Measurements from ENCODE around the gene C1orf21. TPM values are rescaled to one million over a fixed set of nuclear protein-coding genes. Genes with fewer than 3 reads are reported as not detected.

Gene C1orf21
- total RNA-seq, 4 donors from 2014 or later, result 30.6 to 61.7 (median 43.0) TPM

- H3K4me1 ChIP-seq, result peaks cover 0 to 29% (median 5%) of the 10 kb centered on the region in 4 donors
- no peak for DNase-seq (ENCODE audit: low spot score in 2 of 2)
- 23 to 25% methylated on average over 17 of the region's 17 CpGs for WGBS, 2 donors
- no peaks in the 10 kb centered on the region for H3K36me3 ChIP-seq
- H3K9me3 ChIP-seq, result no peaks in the 10 kb centered on the region
- TF ChIP-seq EP300 (IDR thresholded peaks at IDR 0.05) (no peak), POLR2A (IDR thresholded peaks at IDR 0.05) (no peak)
- TF ChIP-seq, protein P1, sequence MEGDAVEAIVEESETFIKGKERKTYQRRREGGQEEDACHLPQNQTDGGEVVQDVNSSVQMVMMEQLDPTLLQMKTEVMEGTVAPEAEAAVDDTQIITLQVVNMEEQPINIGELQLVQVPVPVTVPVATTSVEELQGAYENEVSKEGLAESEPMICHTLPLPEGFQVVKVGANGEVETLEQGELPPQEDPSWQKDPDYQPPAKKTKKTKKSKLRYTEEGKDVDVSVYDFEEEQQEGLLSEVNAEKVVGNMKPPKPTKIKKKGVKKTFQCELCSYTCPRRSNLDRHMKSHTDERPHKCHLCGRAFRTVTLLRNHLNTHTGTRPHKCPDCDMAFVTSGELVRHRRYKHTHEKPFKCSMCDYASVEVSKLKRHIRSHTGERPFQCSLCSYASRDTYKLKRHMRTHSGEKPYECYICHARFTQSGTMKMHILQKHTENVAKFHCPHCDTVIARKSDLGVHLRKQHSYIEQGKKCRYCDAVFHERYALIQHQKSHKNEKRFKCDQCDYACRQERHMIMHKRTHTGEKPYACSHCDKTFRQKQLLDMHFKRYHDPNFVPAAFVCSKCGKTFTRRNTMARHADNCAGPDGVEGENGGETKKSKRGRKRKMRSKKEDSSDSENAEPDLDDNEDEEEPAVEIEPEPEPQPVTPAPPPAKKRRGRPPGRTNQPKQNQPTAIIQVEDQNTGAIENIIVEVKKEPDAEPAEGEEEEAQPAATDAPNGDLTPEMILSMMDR (IDR thresholded peaks at IDR 0.05), result no peak
- no peaks in the 10 kb centered on the region for H3K27me3 ChIP-seq
- H3K27ac ChIP-seq, result peak overlapping the region; percentile 87 to 93 (median 90)
- peak overlapping the region; percentile 64 to 97 (median 77) for H3K4me3 ChIP-seq
These were observed 941 bp upstream of the C1orf21 start for GRCh38 chr1:184385865-184386311.

- Histone ChIP-seq H3K9me3 (no peaks in the 10 kb centered on the region), H3K27me3 (no peaks in the 10 kb centered on the region), H3K4me1 (peaks cover 0 to 35% (median 5%) of the 10 kb centered on the region in 4 donors), H3K36me3 (no peaks in the 10 kb centered on the region), H3K4me3 (peak overlapping the region; percentile 64 to 97 (median 77)), H3K27ac (peak overlapping the region; percentile 87 to 93 (median 90))
- TF ChIP-seq EP300 (IDR thresholded peaks at IDR 0.05) (peak in 1 of 2 donors; percentile 97), POLR2A (IDR thresholded peaks at IDR 0.05) (no peak)
- 0 to 1% methylated on average over 30 to 38 of the region's 40 CpGs for WGBS, 2 donors
- DNase-seq (ENCODE audit: low spot score in 2 of 2), result peak in 1 of 2 donors; percentile 10
These were observed 243 bp downstream of the C1orf21 start for GRCh38 chr1:184387069-184387475.

- peak in 1 of 2 donors; percentile 22 for DNase-seq (ENCODE audit: low spot score in 2 of 2)
- H3K9me3 ChIP-seq, result no peaks in the 10 kb centered on the region
- H3K36me3 ChIP-seq, result no peaks in the 10 kb centered on the region
- H3K4me3 ChIP-seq, result peak overlapping the region; percentile 64 to 97 (median 77)
- TF ChIP-seq EP300 (IDR thresholded peaks at IDR 0.05) (no peak), POLR2A (IDR thresholded peaks at IDR 0.05) (no peak)
- TF ChIP-seq, protein P1 (IDR thresholded peaks at IDR 0.05), result peak in 1 of 5 experiments; percentile 12
- peaks cover 0 to 35% (median 5%) of the 10 kb centered on the region in 4 donors for H3K4me1 ChIP-seq
- 0 to 2% methylated on average over 27 to 37 of the region's 43 CpGs for WGBS, 2 donors
- H3K27me3 ChIP-seq, result no peaks in the 10 kb centered on the region
- H3K27ac ChIP-seq, result peak overlapping the region; percentile 87 to 93 (median 90)
These were observed 868 bp downstream of the C1orf21 start for GRCh38 chr1:184387476-184388318.

GRCh38 chr1:184388319-184388889 lies 1.6 kb downstream of the C1orf21 start:
- Histone ChIP-seq H3K4me1 (peaks cover 0 to 41% (median 5%) of the 10 kb centered on the region in 4 donors), H3K36me3 (no peaks in the 10 kb centered on the region), H3K27ac (peak overlapping the region; percentile 87 to 93 (median 90)), H3K27me3 (no peaks in the 10 kb centered on the region), H3K9me3 (no peaks in the 10 kb centered on the region), H3K4me3 (peak overlapping the region; percentile 64 to 97 (median 77))
- DNase-seq (ENCODE audit: low spot score in 2 of 2), result peak in 1 of 2 donors; percentile 57
- WGBS, 2 donors, result 1 to 6% methylated on average over 7 of the region's 7 CpGs
- TF ChIP-seq EP300 (IDR thresholded peaks at IDR 0.05) (no peak), POLR2A (IDR thresholded peaks at IDR 0.05) (no peak)
- TF ChIP-seq, protein P1 (IDR thresholded peaks at IDR 0.05), result no peak

DNA sequence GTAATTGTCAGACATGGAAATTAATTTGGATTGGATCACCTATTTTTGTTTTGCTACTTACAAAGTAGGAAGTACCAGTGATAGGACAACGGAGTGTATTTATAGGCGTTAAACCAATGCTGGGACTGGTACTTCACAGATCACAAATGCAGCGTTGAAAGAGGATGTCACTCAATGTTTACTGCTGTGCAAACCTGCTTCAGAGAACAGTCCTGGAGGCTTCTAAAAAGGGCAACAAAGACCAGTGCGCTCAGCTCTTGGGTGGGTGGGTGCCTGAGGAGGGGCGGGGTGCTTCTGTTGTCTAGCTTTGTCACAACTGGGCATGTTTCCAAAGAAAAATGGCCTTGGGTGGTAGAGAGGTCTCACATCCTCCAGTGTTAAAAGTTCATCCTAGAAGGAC lies 2.1 kb downstream of the C1orf21 start:
- H3K27ac ChIP-seq, result peak overlapping the region; percentile 14 to 93 (median 90)
- 65 to 66% methylated on average over 5 of the region's 5 CpGs for WGBS, 2 donors
- DNase-seq (ENCODE audit: low spot score in 2 of 2), result no peak
- H3K36me3 ChIP-seq, result no peaks in the 10 kb centered on the region
- no peaks in the 10 kb centered on the region for H3K9me3 ChIP-seq
- H3K4me3 ChIP-seq, result peak overlapping the region; percentile 64 to 97 (median 77)
- peaks cover 0 to 46% (median 5%) of the 10 kb centered on the region in 4 donors for H3K4me1 ChIP-seq
- no peak for TF ChIP-seq POLR2A (IDR thresholded peaks at IDR 0.05)
- TF ChIP-seq EP300 (IDR thresholded peaks at IDR 0.05), result no peak
- TF ChIP-seq, protein P1 (IDR thresholded peaks at IDR 0.05), result no peak
- H3K27me3 ChIP-seq, result no peaks in the 10 kb centered on the region
